HG02623 (cell line): ENCODE results near the gene HMHB1.

Source experiments
- ATAC-seq: cut with Tn5 transposase; IDR thresholded peaks from one replicate; pipeline ENCODE4 v1.9.1; 2021; ENCODE audit warnings: moderate library complexity; ENCODE audit not compliant: unreplicated experiment

The HMHB1 gene

GRCh38 chr5:143812085-143812705, at the start of gene HMHB1:
HMHB1 (plus strand) TSS chr5:143812161.
- ATAC-seq = peak; percentile 56

- ATAC-seq = no peak
Observed at GRCh38 chr5:143762636-143763220, 49.2 kb upstream of the HMHB1 start.

GRCh38 chr5:143767162-143767561, 44.8 kb upstream of the HMHB1 start:
- ATAC-seq = no peak

GRCh38 chr5:143769026-143769786, 42.8 kb upstream of the HMHB1 start:
- no peak for ATAC-seq

- no peak for ATAC-seq
Observed at GRCh38 chr5:143770450-143770849, 41.5 kb upstream of the HMHB1 start.

GRCh38 chr5:143771189-143771588, 40.8 kb upstream of the HMHB1 start:
- ATAC-seq = no peak

- ATAC-seq = no peak
Observed at GRCh38 chr5:143771602-143772001, 40.4 kb upstream of the HMHB1 start.

- no peak for ATAC-seq
Observed at GRCh38 chr5:143772621-143773020, 39.3 kb upstream of the HMHB1 start.

- no peak for ATAC-seq
Observed at GRCh38 chr5:143775258-143775657, 36.7 kb upstream of the HMHB1 start.

GRCh38 chr5:143776951-143777350, 35.0 kb upstream of the HMHB1 start:
- ATAC-seq = no peak

GRCh38 chr5:143779506-143779905, 32.5 kb upstream of the HMHB1 start:
- ATAC-seq = no peak

- no peak for ATAC-seq
Observed at GRCh38 chr5:143781993-143782520, 29.9 kb upstream of the HMHB1 start.

- no peak for ATAC-seq
Observed at GRCh38 chr5:143782588-143783386, 29.2 kb upstream of the HMHB1 start.

- no peak for ATAC-seq
Observed at GRCh38 chr5:143788401-143788800, 23.6 kb upstream of the HMHB1 start.

GRCh38 chr5:143790457-143791112, 21.4 kb upstream of the HMHB1 start:
- ATAC-seq = no peak

GRCh38 chr5:143791848-143792731, 19.9 kb upstream of the HMHB1 start:
- peak; percentile 48 for ATAC-seq

GRCh38 chr5:143793249-143793648, 18.7 kb upstream of the HMHB1 start:
- no peak for ATAC-seq

- no peak for ATAC-seq
Observed at GRCh38 chr5:143796125-143796524, 15.8 kb upstream of the HMHB1 start.

- no peak for ATAC-seq
Observed at GRCh38 chr5:143796753-143797152, 15.2 kb upstream of the HMHB1 start.

- no peak for ATAC-seq
Observed at GRCh38 chr5:143800715-143801114, 11.2 kb upstream of the HMHB1 start.
